ENCODE measurements around the gene ATF6B.

Gene ATF6B

DNA sequence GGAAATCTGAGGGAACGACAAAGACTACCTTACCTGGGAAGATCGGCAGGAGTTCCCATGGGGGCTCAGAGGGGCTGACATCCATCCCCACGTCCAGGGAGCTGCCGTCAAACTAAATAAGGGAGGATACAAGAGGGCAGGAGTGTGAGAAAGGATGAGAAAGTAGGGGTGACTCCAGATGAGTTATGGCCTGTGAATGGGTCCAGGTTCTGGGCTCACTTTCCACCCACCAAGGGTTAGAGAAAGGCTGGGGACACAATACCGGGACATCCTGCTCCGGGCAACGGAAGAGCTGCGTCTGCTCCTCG is 683 bp downstream of the ATF6B start:
- TF ChIP-seq, protein P1, sequence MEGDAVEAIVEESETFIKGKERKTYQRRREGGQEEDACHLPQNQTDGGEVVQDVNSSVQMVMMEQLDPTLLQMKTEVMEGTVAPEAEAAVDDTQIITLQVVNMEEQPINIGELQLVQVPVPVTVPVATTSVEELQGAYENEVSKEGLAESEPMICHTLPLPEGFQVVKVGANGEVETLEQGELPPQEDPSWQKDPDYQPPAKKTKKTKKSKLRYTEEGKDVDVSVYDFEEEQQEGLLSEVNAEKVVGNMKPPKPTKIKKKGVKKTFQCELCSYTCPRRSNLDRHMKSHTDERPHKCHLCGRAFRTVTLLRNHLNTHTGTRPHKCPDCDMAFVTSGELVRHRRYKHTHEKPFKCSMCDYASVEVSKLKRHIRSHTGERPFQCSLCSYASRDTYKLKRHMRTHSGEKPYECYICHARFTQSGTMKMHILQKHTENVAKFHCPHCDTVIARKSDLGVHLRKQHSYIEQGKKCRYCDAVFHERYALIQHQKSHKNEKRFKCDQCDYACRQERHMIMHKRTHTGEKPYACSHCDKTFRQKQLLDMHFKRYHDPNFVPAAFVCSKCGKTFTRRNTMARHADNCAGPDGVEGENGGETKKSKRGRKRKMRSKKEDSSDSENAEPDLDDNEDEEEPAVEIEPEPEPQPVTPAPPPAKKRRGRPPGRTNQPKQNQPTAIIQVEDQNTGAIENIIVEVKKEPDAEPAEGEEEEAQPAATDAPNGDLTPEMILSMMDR (IDR thresholded peaks at IDR 0.05; ENCODE audit: low read depth, low read length), result no peak
- H3K4me3 ChIP-seq (ENCODE audit: low read depth, low read length), result peak overlapping the region; percentile 98
- H3K27me3 ChIP-seq, result no peaks in the 10 kb centered on the region
- no peaks in the 10 kb centered on the region; the same call in none of the 2 replicates for H3K36me3 ChIP-seq
- no peak for DNase-seq
- H3K9me3 ChIP-seq, result no peaks in the 10 kb centered on the region
- H3K4me1 ChIP-seq, result peaks cover 5% of the 10 kb centered on the region

DNA sequence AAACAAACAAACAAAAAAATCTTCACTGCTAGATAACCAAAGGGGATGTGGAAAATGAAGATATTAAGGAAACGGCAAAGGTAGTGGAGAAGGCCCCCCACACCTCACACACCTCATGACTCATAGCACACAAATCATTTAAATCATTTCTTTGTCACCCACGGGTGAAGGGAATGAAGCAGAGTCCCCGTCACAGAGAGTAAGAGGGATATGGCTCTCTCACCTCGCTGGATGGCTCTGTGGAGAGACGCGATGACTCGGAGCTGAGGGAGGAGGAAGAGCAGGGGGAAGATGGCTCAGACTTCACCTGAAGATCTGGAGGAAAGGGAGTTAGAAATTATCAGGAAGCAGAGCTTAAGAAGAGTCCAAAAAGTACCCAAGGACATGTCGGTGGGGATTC is 1.2 kb downstream of the ATF6B start:
- H3K4me1 ChIP-seq, result peaks cover 5% of the 10 kb centered on the region
- peak overlapping the region; percentile 98 for H3K4me3 ChIP-seq (ENCODE audit: low read depth, low read length)
- DNase-seq, result no peak
- TF ChIP-seq, protein P1 (IDR thresholded peaks at IDR 0.05; ENCODE audit: low read depth, low read length), result no peak
- H3K9me3 ChIP-seq, result no peaks in the 10 kb centered on the region
- H3K36me3 ChIP-seq, result peaks cover 2% of the 10 kb centered on the region
- no peaks in the 10 kb centered on the region for H3K27me3 ChIP-seq

DNA sequence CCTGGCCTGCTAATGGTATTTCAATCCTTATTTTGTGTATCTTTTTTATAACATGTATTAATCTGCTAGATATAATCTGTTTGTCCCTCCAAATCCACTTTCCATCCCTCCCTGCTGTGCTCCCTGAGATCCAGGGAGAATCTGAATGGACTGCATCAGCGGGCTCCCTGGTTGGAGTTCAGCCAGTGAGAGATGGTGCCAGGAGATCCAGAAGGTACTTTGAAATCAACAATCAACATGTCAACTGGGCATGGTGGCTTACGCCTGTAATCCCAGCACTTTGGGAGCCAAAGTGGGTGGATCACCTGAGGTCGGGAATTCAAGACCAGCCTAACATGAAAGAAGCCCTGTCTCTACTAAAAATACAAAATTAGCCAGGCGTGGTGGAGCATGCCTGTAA is 4.4 kb downstream of the ATF6B start:
- no peaks in the 10 kb centered on the region for H3K27me3 ChIP-seq
- no peak overlapping the region for H3K4me3 ChIP-seq (ENCODE audit: low read depth, low read length)
- no peaks in the 10 kb centered on the region for H3K9me3 ChIP-seq
- no peak for DNase-seq
- peaks cover 4% of the 10 kb centered on the region for H3K4me1 ChIP-seq
- TF ChIP-seq, protein P1 (IDR thresholded peaks at IDR 0.05; ENCODE audit: low read depth, low read length), result no peak
- H3K36me3 ChIP-seq, result peaks cover 23% of the 10 kb centered on the region

DNA sequence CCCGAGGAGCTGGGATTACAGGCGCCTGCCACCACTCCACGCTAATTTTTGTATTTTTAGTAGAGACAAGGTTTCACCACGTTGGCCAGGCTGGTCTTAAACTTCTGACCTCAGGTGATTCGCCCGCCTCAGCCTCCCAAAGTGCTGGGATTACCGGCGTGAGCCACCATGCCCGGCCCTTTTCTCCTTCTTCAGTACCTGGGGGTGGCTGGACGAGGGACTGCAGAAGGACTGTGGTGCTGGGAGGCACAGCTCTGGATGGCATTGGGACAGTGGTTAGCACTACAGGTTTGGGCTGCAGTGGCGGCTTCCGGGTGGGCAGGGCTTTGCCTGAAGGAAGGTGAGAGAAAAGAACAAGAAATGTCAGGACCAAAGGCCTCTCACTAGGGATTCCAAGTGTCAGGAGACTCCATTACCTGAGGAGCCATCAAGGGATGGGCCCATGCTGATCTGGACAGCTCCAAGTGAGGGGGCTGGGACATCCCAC is 7.4 kb downstream of the ATF6B start:
- H3K4me1 ChIP-seq, result no peaks in the 10 kb centered on the region; the same call in 1 of the 2 replicates
- TF ChIP-seq, protein P1 (IDR thresholded peaks at IDR 0.05; ENCODE audit: low read depth, low read length), result no peak
- H3K4me3 ChIP-seq (ENCODE audit: low read depth, low read length), result no peak overlapping the region
- no peaks in the 10 kb centered on the region for H3K27me3 ChIP-seq
- peaks cover 37% of the 10 kb centered on the region for H3K36me3 ChIP-seq
- no peaks in the 10 kb centered on the region for H3K9me3 ChIP-seq
- DNase-seq, result no peak

DNA sequence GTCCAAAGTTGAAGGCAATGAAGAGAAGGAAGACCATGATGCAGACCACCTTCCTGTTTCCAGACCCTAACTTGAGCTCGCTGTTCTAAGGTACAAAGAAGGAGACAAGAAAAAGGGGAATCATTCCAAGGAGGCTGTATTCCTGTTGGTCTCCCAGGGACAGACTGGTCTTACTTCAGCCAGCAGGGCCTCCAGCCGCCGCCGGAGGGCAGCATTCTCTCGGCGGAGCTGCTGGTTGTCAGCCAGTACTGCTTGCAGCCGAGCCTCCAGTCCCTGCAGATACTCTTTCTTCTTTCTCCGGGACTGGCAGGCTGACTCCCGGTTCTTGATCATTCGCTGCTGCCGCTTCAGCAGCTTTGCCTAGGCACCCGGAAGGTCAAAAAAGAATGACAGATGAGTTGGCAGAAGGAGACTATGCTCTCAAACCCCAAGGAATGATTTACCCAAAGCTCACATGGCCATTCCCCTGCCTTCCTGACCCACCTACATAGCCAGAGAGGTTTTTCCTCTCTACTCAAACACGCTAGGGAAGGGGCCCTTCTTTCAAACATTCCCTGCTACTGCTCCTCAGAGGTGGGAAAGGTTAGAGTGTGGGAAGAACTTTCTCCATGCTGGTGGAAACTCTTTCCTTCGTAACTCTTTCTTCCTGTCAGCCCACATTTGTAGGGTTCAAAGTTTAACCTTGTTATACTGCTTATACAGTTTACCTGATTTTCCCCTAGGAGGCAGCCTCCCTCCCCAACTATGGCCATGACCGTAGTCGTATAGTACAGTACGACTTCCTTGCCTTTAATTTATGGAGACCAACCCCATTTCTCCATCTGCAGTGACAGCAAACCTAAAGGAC is 9.0 kb downstream of the ATF6B start:
- H3K9me3 ChIP-seq, result no peaks in the 10 kb centered on the region
- H3K27me3 ChIP-seq, result no peaks in the 10 kb centered on the region
- H3K4me3 ChIP-seq (ENCODE audit: low read depth, low read length), result no peak overlapping the region
- H3K4me1 ChIP-seq, result no peaks in the 10 kb centered on the region; the same call in 1 of the 2 replicates
- H3K36me3 ChIP-seq, result peaks cover 37% of the 10 kb centered on the region
- TF ChIP-seq, protein P1 (IDR thresholded peaks at IDR 0.05; ENCODE audit: low read depth, low read length), result peak; percentile 95
- DNase-seq, result peak; percentile 89

DNA sequence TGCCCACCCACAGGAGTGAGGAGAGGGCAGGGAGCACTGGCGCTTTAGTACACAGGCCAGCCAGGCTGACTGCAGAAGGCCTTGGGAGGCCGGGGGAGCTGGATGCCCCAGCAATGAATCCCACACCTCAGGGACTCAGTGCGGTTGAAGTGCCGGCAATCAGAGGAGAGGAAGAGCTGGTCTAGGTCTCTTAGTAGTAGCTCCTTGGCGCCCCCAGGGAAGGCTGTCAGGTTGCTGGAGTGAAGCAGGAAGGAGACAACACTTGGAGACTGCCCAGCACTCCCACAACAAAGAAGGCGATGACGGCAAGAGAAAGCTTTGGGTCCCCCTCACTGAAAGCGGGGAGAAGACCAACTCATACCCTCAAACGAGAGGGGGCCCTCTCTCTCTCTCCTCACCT is 10.6 kb downstream of the ATF6B start:
- H3K9me3 ChIP-seq, result no peaks in the 10 kb centered on the region
- TF ChIP-seq, protein P1 (IDR thresholded peaks at IDR 0.05; ENCODE audit: low read depth, low read length), result no peak
- peaks cover 37% of the 10 kb centered on the region for H3K36me3 ChIP-seq
- H3K27me3 ChIP-seq, result no peaks in the 10 kb centered on the region
- H3K4me3 ChIP-seq (ENCODE audit: low read depth, low read length), result no peak overlapping the region
- H3K4me1 ChIP-seq, result no peaks in the 10 kb centered on the region; the same call in 1 of the 2 replicates
- no peak for DNase-seq
